ENCODE results near the gene CNNM4.
"Not testable (repeated sequence)": the region's sequence is repeated elsewhere in the genome, so short reads cannot be mapped to it uniquely, and the experiment has no call there.

Gene CNNM4

GRCh38 chr2:96796497-96796896 is 35.8 kb downstream of the CNNM4 start:
- not testable (repeated sequence) for DNase-seq

- no peak for DNase-seq
Observed at GRCh38 chr2:96797066-96797625, 36.4 kb downstream of the CNNM4 start.

GRCh38 chr2:96798733-96799622 is 38.3 kb downstream of the CNNM4 start:
- DNase-seq = no peak

- DNase-seq = no peak
Observed at GRCh38 chr2:96799623-96799935, 38.9 kb downstream of the CNNM4 start.

- DNase-seq = no peak
Observed at GRCh38 chr2:96800061-96801004, 39.6 kb downstream of the CNNM4 start.

- DNase-seq = peak; percentile 48
Observed at GRCh38 chr2:96801005-96801785, 40.5 kb downstream of the CNNM4 start.

- no peak for DNase-seq
Observed at GRCh38 chr2:96801786-96802595, 41.3 kb downstream of the CNNM4 start.

GRCh38 chr2:96802721-96803120 is 42.0 kb downstream of the CNNM4 start:
- DNase-seq = no peak

GRCh38 chr2:96804986-96805385 is 44.3 kb downstream of the CNNM4 start:
- no peak for DNase-seq

GRCh38 chr2:96805946-96806345 is 45.2 kb downstream of the CNNM4 start:
- not testable (repeated sequence) for DNase-seq

GRCh38 chr2:96806468-96807126 is 45.9 kb downstream of the CNNM4 start:
- no peak for DNase-seq

GRCh38 chr2:96807127-96807471 is 46.4 kb downstream of the CNNM4 start:
- no peak for DNase-seq

- DNase-seq = no peak
Observed at GRCh38 chr2:96808176-96808837, 47.6 kb downstream of the CNNM4 start.

- DNase-seq = no peak
Observed at GRCh38 chr2:96809216-96809882, 48.6 kb downstream of the CNNM4 start.

- no peak for DNase-seq
Observed at GRCh38 chr2:96809951-96810782, 49.5 kb downstream of the CNNM4 start.

- no peak for DNase-seq
Observed at GRCh38 chr2:96810783-96811192, 50.1 kb downstream of the CNNM4 start.

- DNase-seq = no peak
Observed at GRCh38 chr2:96811917-96812316, 51.2 kb downstream of the CNNM4 start.

GRCh38 chr2:96813656-96814055 is 53.0 kb downstream of the CNNM4 start:
- DNase-seq = no peak

Measured in NCI-H1694 treated with DMSO at 0.1 percent for 48 hours (cell line).